Activated T-helper 9 cell treated with anti-CD3 and anti-CD28 coated beads, Interleukin-2, amount 50 U/mL, for 16 hours (primary cell): ENCODE data around the gene CMSS1.

Experiments used
- DNase-seq: peaks from one replicate; pipeline ENCODE4 v3.0.0-alpha.2; 2020; ENCODE audit warnings: low read depth

Gene CMSS1

GRCh38 chr3:99960123-99960878 lies 142.6 kb downstream of the CMSS1 start:
- no peak for DNase-seq

GRCh38 chr3:99960941-99961340 lies 143.3 kb downstream of the CMSS1 start:
- DNase-seq, result no peak

GRCh38 chr3:99961756-99962515 lies 144.3 kb downstream of the CMSS1 start:
- no peak for DNase-seq

GRCh38 chr3:99962703-99963102 lies 145.0 kb downstream of the CMSS1 start:
- DNase-seq, result no peak

- DNase-seq, result no peak
Measured at GRCh38 chr3:99965077-99965476, 147.4 kb downstream of the CMSS1 start.

GRCh38 chr3:99965681-99966408 lies 148.2 kb downstream of the CMSS1 start:
- DNase-seq, result no peak

- DNase-seq, result no peak
Measured at GRCh38 chr3:99966662-99967416, 149.2 kb downstream of the CMSS1 start.

GRCh38 chr3:99967796-99968195 lies 150.1 kb downstream of the CMSS1 start:
- DNase-seq, result no peak

GRCh38 chr3:99969136-99969535 lies 151.5 kb downstream of the CMSS1 start:
- DNase-seq, result no peak

GRCh38 chr3:99970198-99970597 lies 152.5 kb downstream of the CMSS1 start:
- DNase-seq, result no peak

- no peak for DNase-seq
Measured at GRCh38 chr3:99971761-99972160, 154.1 kb downstream of the CMSS1 start.

GRCh38 chr3:99972380-99973104 lies 154.9 kb downstream of the CMSS1 start:
- DNase-seq, result no peak

GRCh38 chr3:99974989-99975388 lies 157.3 kb downstream of the CMSS1 start:
- DNase-seq, result no peak

- no peak for DNase-seq
Measured at GRCh38 chr3:99976584-99976983, 158.9 kb downstream of the CMSS1 start.

GRCh38 chr3:99978221-99978620 lies 160.6 kb downstream of the CMSS1 start:
- no peak for DNase-seq

GRCh38 chr3:99980606-99981005 lies 162.9 kb downstream of the CMSS1 start:
- DNase-seq, result no peak

GRCh38 chr3:99981138-99981537 lies 163.5 kb downstream of the CMSS1 start:
- DNase-seq, result no peak

GRCh38 chr3:99982650-99983049 lies 165.0 kb downstream of the CMSS1 start:
- DNase-seq, result no peak

- no peak for DNase-seq
Measured at GRCh38 chr3:99984139-99984538, 166.5 kb downstream of the CMSS1 start.

- no peak for DNase-seq
Measured at GRCh38 chr3:99984668-99985067, 167.0 kb downstream of the CMSS1 start.

- no peak for DNase-seq
Measured at GRCh38 chr3:99990179-99990578, 172.5 kb downstream of the CMSS1 start.
